Measurements from ENCODE around the gene USP7.

- TF ChIP-seq EZH2 (optimal IDR thresholded peaks at IDR 0.05; ENCODE audit: low read depth, low read length) (no peak), CTCF (IDR thresholded peaks at IDR 0.05; ENCODE audit: low read length) (no peak)
Measured at GRCh38 chr16:8960788-8961109, 3.0 kb downstream of the USP7 start.
